K562 (cell line): ENCODE results near the gene AGFG1. TPM values are rescaled to one million over a fixed set of nuclear protein-coding genes. Genes with fewer than 3 reads are reported as not detected.

Experiments used
- AFF1 ChIP-seq, 2 experiments: fragments of 450-650 bp; IDR thresholded peaks; 2 replicates each; pipeline ENCODE4 v1.6.1; 2018; ENCODE audit warnings: mild to moderate bottlenecking in 2 of 2, low read depth in 1 of 2; ENCODE audit not compliant: partially characterized antibody in 2 of 2
- ATF6 ChIP-seq: sonication (generic); formaldehyde crosslinking; IDR thresholded peaks from 2 replicates; pipeline ENCODE4 v1.4.0; 2020; ENCODE audit warnings: mild to moderate bottlenecking, missing genetic modification reagents
- BMI1 ChIP-seq: fragments of 150-350 bp; IDR thresholded peaks from 2 replicates; pipeline ENCODE4 v1.6.1; 2014; ENCODE audit warnings: low read length
- CC2D1A ChIP-seq: fragments of 450-650 bp; IDR thresholded peaks from 2 replicates; pipeline ENCODE4 v1.6.1; 2017; ENCODE audit warnings: mild to moderate bottlenecking
- ETS1 ChIP-seq: conservative IDR thresholded peaks from 2 replicates; pipeline ENCODE4 v1.6.1; 2011; ENCODE audit warnings: low read depth, mild to moderate bottlenecking, low read length; ENCODE audit not compliant: control insufficient read depth
- KDM2B ChIP-seq: fragments of 250-450 bp; sonication (Bioruptor Pico); IDR thresholded peaks from 2 replicates; pipeline ENCODE4 v1.8.0; 2021; ENCODE audit warnings: mild to moderate bottlenecking, moderate library complexity
- MAFK ChIP-seq: IDR thresholded peaks from 2 replicates; pipeline ENCODE4 v1.6.1; 2011; ENCODE audit warnings: low read length, improper control_type of control experiment
- MEF2A ChIP-seq: IDR thresholded peaks from 2 replicates; pipeline ENCODE4 v1.6.1; 2011; ENCODE audit warnings: low read depth, mild to moderate bottlenecking, low read length, moderate library complexity; ENCODE audit not compliant: control insufficient read depth
- NR3C1 ChIP-seq: sonication (generic); formaldehyde crosslinking; IDR thresholded peaks from 2 replicates; pipeline ENCODE4 v1.8.1; 2022; ENCODE audit warnings: missing genetic modification reagents
- NRF1 ChIP-seq, 2 experiments: fragments of 450-650 bp; IDR thresholded peaks in 1 of 2; conservative IDR thresholded peaks in 1 of 2; 2 replicates each; pipeline ENCODE4 v1.6.1; 2014; ENCODE audit warnings: mild to moderate bottlenecking in 2 of 2
- PHF20 ChIP-seq: fragments of 450-650 bp; IDR thresholded peaks from 2 replicates; pipeline ENCODE4 v1.6.1; 2018; ENCODE audit not compliant: partially characterized antibody
- RFX1 ChIP-seq: fragments of 450-650 bp; IDR thresholded peaks from 2 replicates; pipeline ENCODE4 v1.6.1; 2016; ENCODE audit warnings: mild to moderate bottlenecking, moderate library complexity
- THRB ChIP-seq: fragments of 450-650 bp; formaldehyde crosslinking; conservative IDR thresholded peaks from 2 replicates; pipeline ENCODE4 v1.4.0; 2022; ENCODE audit warnings: mild to moderate bottlenecking, missing genetic modification characterization
- ZBTB34 ChIP-seq: fragments of 250-450 bp; sonication (Bioruptor Pico); IDR thresholded peaks from 2 replicates; pipeline ENCODE4 v1.8.0; 2021; ENCODE audit warnings: mild to moderate bottlenecking, moderate library complexity
- ZFX ChIP-seq: sonication (generic); formaldehyde crosslinking; IDR thresholded peaks from 2 replicates; pipeline ENCODE4 v1.8.0; 2022; ENCODE audit warnings: mild to moderate bottlenecking, missing genetic modification reagents, moderate library complexity
- ZNF699 ChIP-seq: fragments of 250-450 bp; sonication (Bioruptor Pico); IDR thresholded peaks from 2 replicates; pipeline ENCODE4 v1.8.0; 2021; ENCODE audit warnings: mild to moderate bottlenecking, moderate library complexity; ENCODE audit not compliant: insufficient replicate concordance
- polyA plus RNA-seq, 8 experiments: library from polyadenylated mRNA; depleted of rRNA in 4 of 8; stranded (reverse) in 5 of 8; unstranded in 3 of 8; fragments of >200 nt; fragmentation: Nextera tagmentation in 2 of 8; fragmentation: Illumina TruSeq in 1 of 8; extraction: Ambion mirVana in 2 of 8; extraction: Trizol in 1 of 8; gene quantifications; 2 replicates each; pipeline versions ENCODE4 v1.2.1 to v1.2.3, GENCODE V29; 2011 to 2014; ENCODE audit warnings: inconsistent platforms in 1 of 8, missing spikeins in 1 of 8
- total RNA-seq, 7 experiments: library from RNA; depleted of rRNA in 6 of 7; stranded (reverse); fragments of >200 nt in 6 of 7; fragmentation: Illumina TruSeq in 2 of 7; extraction: Trizol in 2 of 7; gene quantifications; 2 replicates each; pipeline versions ENCODE4 v1.2.1 to v1.2.3, GENCODE V29; 2011 to 2021; ENCODE audit warnings: low replicate concordance in 1 of 7

AGFG1 gene
- total and polyA plus RNA-seq, 9 of the 15 experiments (the other 6 are each of a cell fraction or from before 2014, with no cell fraction given) = 11.2 to 97.5 (median 36.0) TPM

GRCh38 chr2:227450926-227451654, 20.9 kb upstream of the AGFG1 start (continued):
- TF ChIP-seq THRB (CRISPR knock-in tag) (no peak; the same call in 1 of the 2 replicates), BMI1 (no peak), CC2D1A (peak; percentile 93), PHF20 (no peak), ZBTB34 (CRISPR knock-in tag) (no peak), ZFX (CRISPR knock-in tag) (no peak), AFF1 (IDR thresholded peaks at IDR 0.05; ENCODE audit: low read depth in 1 of 2, partially characterized antibody in 2 of 2) (peak; percentile 20 to 84), NR3C1 (CRISPR knock-in tag) (no peak), ETS1 (no peak), KDM2B (no peak), NRF1 (conservative IDR thresholded peaks at IDR 0.05 in 1 of 2, IDR thresholded peaks at IDR 0.05 in 1 of 2) (no peak), MAFK (peak; percentile 84), ATF6 (CRISPR knock-in tag) (peak; percentile 50; the same call in 1 of the 2 replicates), MEF2A (peak; percentile 75), RFX1 (no peak), ZNF699 (no peak)
